ENCODE results near the gene C16orf90.
A peak's percentile ranks its signal among the peaks of the same experiment; 100 is the strongest.
"Not testable (repeated sequence)": the region's sequence is repeated elsewhere in the genome, so short reads cannot be mapped to it uniquely, and the experiment has no call there.

C16orf90 gene

DNA sequence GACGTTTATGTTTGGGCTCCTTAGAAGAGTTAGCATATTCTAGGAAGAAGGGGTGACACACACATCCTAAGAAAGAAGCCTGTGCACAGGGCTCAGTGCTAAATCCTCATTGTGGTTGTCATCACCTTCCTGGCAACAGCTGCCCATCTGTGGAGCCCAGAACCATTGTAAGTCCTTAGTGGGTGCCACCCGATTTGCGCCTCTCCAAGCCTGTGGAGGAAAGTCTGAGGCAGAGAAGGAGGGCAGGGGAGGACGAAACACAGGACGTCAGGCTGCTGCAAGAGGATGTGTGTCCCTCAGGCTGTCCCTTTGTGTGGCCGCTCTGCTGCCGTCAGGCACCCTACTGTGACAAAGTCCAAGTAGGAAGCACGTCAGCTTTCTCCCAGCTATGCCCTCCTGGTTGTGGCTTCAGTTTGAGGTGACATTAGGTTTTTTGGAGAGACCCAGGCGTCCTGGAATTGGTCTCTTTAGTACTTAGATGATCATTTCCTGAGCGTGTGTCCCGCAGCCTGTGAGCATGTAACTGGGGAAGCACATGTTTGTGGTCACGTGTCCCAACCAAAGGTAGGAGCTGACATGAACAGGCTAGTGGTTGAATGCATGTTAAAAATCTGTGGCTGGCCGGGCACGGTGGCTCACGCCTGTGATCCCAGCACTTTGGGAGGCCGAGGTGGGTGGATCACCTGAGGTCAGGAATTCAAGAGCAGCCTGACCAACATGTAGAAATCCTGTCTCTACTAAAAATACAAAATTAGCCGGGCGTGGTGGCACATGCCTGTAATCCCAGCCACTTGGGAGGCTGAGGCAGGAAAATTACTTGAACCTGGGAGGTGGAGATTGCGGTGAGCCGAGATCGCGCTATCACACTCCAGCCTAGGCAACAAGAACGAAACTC is 16.2 kb upstream of the C16orf90 start:
- no peak for DNase-seq

DNA sequence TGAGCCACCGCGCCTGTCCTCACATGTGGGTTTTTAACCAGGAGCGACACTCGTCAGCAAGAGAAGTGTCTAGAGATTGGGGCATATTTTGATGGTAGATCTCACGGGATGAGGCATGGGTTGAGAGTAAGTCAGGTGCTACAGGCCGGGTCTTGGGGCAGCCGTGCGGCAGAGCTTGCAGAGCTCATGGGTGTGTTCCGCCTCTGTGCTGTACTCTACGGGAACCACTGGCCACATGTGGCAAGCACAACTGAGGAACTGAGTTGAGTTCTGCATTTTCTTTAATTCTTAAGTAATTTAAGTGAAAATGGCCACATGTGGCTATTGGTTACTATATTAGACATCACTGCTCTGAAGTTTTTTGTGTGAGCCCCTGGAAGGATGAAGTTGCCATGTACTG is 15.1 kb upstream of the C16orf90 start:
- DNase-seq, result no peak

GRCh38 chr16:3509470-3509928 is 14.2 kb upstream of the C16orf90 start:
- DNase-seq, result peak; percentile 73 to 78

GRCh38 chr16:3508736-3509135 is 13.4 kb upstream of the C16orf90 start:
- no peak for DNase-seq

GRCh38 chr16:3503523-3503922 is 8.2 kb upstream of the C16orf90 start:
- DNase-seq, result peak; percentile 59 to 64

DNA sequence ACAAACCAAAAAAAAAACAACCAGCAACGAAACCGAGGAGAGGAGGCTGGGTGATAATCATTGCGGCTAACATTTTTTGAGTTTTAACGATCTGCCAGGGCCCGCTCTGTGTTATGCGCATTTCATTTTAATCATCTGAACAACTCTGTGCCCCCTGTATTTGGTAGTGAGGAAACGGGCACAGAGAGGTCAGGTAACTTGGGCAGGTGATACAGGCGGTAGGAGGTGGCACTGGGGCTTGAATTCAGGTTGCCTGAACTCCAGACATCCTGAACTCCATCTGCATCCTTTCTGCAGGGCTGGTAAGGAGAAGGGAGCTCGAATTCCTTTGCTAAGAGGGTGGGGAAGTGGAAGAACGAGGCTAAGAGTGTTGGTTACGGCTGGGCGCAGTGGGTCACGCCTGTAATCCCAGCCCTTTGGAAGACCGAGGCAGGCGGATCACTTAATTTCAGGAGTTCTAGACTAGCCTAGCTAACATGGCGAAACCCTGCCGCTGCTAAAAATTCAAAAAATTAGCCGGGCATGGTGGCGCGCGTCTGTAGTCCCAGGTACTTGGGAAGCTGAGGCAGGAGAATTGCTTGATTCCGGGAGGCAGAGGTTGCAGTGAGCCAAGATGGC is 6.6 kb upstream of the C16orf90 start:
- DNase-seq, result no peak

- DNase-seq, result not testable (repeated sequence)
These were observed 6.1 kb upstream of the C16orf90 start for GRCh38 chr16:3501412-3501761.

- DNase-seq, result no peak
These were observed 3.7 kb upstream of the C16orf90 start for GRCh38 chr16:3498988-3499387.

- DNase-seq, result no peak
These were observed 2.5 kb upstream of the C16orf90 start for GRCh38 chr16:3497771-3498170.

- DNase-seq, result no peak
These were observed 1.1 kb upstream of the C16orf90 start for GRCh38 chr16:3496386-3496785.

GRCh38 chr16:3494386-3494973 is 809 bp downstream of the C16orf90 start:
- DNase-seq, result no peak

DNA sequence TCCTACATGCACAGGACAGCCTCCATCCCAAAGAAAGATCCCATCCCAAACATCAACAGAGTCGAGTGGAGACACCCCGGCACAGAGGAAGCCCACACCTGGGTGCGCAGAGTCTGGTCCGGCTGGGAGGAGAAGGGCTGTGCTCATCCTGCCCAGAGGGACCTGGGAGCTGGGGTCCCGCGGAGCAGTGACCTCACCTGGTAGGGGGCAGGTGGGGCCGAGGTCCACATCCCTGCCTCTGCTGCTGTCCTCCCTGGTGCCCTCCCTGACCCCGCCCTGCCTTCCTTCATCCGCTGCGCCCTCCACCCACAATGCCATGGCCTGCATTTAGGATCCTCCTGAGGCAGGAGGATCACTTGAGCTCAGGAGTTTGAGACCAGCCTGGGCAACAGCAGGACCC is 2.9 kb downstream of the C16orf90 start:
- DNase-seq, result no peak

GRCh38 chr16:3490911-3491629 is 4.2 kb downstream of the C16orf90 start:
- no peak for DNase-seq

- no peak for DNase-seq
These were observed 6.5 kb downstream of the C16orf90 start for GRCh38 chr16:3488801-3489200.

GRCh38 chr16:3487521-3488410 is 7.5 kb downstream of the C16orf90 start:
- DNase-seq, result no peak

DNA sequence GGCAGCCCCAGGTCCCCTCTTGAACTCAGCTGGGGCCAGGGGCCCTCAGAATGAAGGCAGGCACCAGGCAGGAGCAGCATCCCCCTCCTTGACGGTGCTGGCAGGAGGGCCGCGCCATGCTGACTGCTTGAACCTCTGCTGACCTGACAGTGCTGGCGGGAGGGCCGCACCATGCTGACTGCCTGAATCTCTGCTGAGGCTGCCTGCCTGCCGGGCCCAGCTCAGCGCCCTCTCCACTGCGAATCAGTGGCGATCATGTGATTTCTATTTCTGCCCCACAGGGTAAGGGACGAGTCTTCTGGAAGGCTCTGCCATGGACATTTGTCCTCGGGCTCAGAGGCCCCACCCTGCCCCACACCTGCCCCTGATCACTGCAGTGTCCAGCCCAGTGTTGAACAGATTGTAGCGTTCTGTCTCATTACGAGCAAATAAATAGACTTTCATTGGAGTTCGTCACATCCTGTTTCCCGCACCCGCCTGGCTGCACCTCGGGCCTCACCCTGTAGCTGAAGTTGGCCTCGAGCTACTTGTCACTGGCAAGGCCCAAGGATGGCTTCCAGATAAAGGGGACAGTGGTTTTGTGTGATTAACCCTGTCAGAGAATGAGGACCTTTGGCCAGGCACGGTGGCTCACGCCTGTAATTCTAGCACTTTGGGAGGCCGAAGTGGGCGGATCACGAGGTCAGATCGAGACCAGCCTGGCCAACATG is 8.6 kb downstream of the C16orf90 start:
- no peak for DNase-seq

DNA sequence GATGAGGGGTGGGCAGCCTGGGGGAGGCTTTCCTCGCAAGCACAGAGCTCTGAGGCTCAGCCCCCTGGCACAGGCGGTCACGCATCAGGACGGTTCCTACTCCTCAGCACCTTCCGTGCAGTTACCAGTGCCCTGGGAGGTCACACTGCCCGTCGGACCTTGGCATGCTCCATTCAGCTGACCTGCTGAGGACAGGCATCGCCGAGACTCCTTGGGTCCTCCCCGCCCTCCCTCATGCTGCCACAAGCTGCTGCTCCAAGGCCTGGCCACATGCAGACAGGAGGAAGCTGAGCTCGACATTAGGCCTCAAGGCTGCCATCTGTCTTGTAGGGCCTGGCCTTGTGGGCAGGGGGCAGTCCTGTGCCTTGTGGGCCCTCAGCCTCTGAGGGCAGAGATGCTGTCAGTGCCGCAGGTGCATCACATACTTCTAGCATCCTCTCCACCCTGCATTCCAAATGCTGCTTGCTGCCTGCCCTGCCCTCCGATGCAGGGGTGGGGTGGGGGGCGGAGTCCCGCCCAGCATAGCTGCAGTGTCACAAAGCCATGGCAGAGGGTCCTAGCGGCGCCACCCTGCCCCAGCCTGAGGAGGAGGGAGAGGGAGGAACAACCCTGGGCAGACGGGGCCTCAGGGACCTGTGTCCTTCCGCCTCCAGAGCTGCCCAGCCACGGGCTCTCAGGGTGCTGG is 9.3 kb downstream of the C16orf90 start:
- DNase-seq, result no peak

DNA sequence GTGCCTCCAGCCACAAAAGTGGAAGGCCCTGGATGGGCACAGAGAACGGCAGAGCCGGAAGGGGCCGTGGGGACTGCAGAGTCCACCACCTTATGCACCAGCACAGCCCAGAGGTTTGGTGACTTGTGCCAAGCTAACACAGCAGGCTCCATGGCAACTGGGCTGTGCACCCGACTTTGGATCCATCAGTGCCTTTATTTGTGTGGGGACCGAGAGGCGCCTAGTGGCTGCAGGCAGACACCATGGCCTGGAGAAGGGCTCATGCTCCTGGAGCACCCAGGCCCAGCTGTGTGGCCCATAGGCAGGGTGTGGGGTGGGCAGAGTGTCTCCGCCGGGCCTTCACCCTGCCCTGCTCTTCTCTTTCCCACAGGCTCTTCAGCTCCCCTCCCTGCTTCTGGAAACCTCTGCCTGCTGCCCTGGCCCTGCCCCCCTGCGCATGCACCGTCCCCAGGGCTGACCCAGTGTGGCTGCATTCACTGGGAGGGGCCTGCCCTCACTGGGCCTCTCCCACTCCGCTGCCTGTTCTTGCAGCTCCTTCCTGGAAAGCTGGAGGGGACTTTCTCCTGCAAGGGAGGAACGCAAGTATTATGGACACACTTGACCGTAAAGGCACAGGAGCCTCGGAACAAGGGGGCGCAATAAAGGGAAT is 10.1 kb downstream of the C16orf90 start:
- DNase-seq, result no peak

- DNase-seq, result no peak
These were observed 10.8 kb downstream of the C16orf90 start for GRCh38 chr16:3484318-3485096.

Measured in activated T-cell treated with anti-CD3 and anti-CD28 coated beads, Interleukin-2, amount 50 U/mL, for 48 hours (primary cell).